Measurements from ENCODE around the gene SLC6A16.
"Not testable (repeated sequence)": the region's sequence is repeated elsewhere in the genome, so short reads cannot be mapped to it uniquely, and the experiment has no call there.

Gene SLC6A16

DNA sequence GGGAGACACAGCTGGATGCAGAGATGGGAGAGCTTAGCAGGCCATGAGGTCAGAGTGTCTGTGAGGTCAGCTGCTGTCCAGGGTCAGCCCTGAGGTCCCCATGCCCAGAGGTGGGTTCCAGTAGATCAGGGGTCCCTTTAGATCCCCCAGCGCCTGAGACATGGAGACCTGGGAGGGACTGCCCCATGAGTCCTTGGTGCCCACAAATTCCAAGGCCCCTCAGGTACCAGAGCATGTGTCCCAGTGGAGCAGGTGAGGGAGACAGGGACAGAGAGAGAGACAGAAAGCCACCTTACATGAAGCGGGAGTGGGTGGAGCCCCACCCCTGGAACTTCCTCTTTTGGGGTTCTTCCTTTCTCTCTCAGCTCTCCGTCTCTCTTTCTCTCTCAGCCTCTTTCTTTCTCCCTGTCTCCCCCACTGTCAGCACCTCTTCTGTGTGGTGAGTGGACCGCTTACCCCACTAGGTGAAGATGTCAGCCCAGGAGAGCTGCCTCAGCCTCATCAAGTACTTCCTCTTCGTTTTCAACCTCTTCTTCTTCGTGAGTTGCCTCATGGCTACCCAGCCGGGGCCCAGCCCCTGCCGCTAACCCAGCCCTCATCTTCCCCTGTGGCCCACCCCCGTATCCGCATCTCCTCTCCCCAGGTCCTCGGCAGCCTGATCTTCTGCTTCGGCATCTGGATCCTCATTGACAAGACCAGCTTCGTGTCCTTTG is 10.2 kb upstream of the SLC6A16 start, which contains the start of gene CD37:
TSS of gene CD37 (plus strand) at position 336 of the 713 bp plus-strand sequence. CDS start at position 471, 135 bp downstream.
- no peaks in the 10 kb centered on the region for H3K36me3 ChIP-seq (ENCODE audit: control insufficient read depth, low read depth, low read length)
- no peak within 1 kb of the TSS for H3K27ac ChIP-seq (ENCODE audit: low read length)

DNA sequence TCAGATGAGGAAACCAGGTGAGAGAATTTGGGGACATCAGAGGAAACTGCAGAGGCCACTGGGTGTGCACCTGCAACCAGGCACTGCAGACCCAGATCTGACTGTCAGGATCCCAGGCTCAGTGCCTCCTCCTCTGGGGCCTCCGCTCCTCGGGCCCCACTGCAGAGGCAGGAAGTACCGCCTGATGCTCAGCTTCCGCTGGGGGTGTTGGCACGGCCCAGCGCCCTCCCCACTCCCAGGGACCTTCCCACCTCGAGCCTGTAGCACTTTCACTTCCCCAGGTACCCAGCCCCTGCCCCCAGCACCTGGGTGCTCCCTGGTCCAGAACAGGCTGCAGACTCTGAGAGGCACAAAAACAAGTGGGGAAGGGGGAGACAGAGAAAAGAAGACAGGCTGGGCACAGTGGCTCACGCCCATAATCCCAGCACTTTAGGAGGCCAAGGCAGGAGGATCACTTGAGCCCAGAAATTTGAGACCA is 8.9 kb upstream of the SLC6A16 start:
- Histone ChIP-seq H3K4me1 (ENCODE audit: control insufficient read depth, low read depth, low read length) (peaks cover 7% of the 10 kb centered on the region), H3K27ac (ENCODE audit: low read length) (no peak overlapping the region), H3K9ac (ENCODE audit: low read length) (no peak overlapping the region), H3K27me3 (ENCODE audit: control insufficient read depth, insufficient read depth, low read length) (peaks cover 20% of the 10 kb centered on the region), H3K9me3 (ENCODE audit: control insufficient read depth, low read depth, low read length) (no peaks in the 10 kb centered on the region), H3K36me3 (ENCODE audit: control insufficient read depth, low read depth, low read length) (no peaks in the 10 kb centered on the region), H3K4me3 (ENCODE audit: low read length) (no peak overlapping the region)

More for the DNA sequence above, 10.2 kb upstream of the SLC6A16 start, which contains the start of gene CD37:
- H3K4me1 ChIP-seq (ENCODE audit: control insufficient read depth, low read depth, low read length): peaks cover 7% of the 10 kb centered on the region
- no peak within 1 kb of the TSS for H3K9ac ChIP-seq (ENCODE audit: low read length)
- H3K9me3 ChIP-seq (ENCODE audit: control insufficient read depth, low read depth, low read length): no peaks in the 10 kb centered on the region
- H3K4me3 ChIP-seq (ENCODE audit: low read length): no peak within 1 kb of the TSS
- peaks cover 20% of the 10 kb centered on the region for H3K27me3 ChIP-seq (ENCODE audit: control insufficient read depth, insufficient read depth, low read length)

DNA sequence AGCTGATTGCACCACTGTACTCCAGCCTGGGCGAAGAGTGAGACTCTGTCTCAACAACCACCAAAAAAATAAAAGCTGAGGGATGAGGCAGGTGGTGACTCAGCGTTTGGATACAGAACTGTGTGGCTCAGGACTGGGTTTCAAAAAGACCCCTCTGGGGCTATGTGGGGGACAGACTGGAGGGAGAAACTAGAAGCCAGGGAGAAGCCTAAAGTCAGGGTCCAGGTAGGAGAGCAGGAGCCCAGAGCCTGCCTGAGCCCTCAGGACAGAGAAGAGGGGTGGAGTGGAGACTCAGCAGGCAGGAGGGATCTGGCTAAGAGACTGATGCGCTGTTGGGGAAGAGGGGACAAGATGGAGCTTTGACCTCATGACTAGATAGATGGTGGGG is 8.4 kb upstream of the SLC6A16 start:
- Histone ChIP-seq H3K9ac (ENCODE audit: low read length) (no peak overlapping the region), H3K36me3 (ENCODE audit: control insufficient read depth, low read depth, low read length) (no peaks in the 10 kb centered on the region), H3K4me3 (ENCODE audit: low read length) (no peak overlapping the region), H3K27ac (ENCODE audit: low read length) (no peak overlapping the region), H3K27me3 (ENCODE audit: control insufficient read depth, insufficient read depth, low read length) (peaks cover 20% of the 10 kb centered on the region), H3K4me1 (ENCODE audit: control insufficient read depth, low read depth, low read length) (peaks cover 7% of the 10 kb centered on the region), H3K9me3 (ENCODE audit: control insufficient read depth, low read depth, low read length) (no peaks in the 10 kb centered on the region)

DNA sequence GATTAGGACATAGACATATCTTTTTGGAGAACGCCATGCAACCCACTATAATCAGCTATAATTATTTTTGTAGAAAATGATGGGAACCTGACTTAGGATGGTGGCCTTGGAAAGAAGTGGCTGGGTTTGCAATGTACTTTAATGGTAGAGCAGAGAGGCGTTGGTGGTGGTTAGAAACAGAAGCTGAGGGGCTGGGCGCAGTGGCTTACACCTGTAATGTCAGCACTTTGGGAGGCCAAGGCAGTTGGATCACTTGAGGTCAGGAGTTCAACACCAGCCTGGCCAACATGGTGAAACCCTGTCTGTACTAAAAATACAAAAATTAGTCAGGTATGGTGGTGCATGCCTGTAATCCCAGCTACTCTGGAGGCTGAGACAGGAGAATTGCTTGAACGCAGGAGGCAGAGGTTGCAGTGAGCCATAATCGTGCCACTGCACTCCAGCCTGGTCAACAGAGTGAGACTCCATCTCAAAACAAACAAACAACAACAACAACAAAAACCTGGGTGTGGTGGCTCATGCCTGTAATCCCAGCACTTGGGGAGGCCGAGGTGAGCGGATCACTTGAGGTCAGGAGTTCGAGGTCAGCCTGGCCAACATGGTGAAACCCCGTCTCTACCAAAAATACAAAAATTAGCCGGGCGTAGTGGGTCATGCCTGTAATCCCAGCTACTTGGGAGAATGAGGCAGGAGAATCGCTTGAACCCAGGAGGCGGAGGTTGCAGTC is 7.9 kb upstream of the SLC6A16 start:
- not testable (repeated sequence) for H3K4me3 ChIP-seq (ENCODE audit: low read length); H3K9me3 ChIP-seq (ENCODE audit: control insufficient read depth, low read depth, low read length); H3K27ac ChIP-seq (ENCODE audit: low read length); H3K36me3 ChIP-seq (ENCODE audit: control insufficient read depth, low read depth, low read length); H3K4me1 ChIP-seq (ENCODE audit: control insufficient read depth, low read depth, low read length); H3K9ac ChIP-seq (ENCODE audit: low read length)
- H3K27me3 ChIP-seq (ENCODE audit: control insufficient read depth, insufficient read depth, low read length): peaks cover 14% of the 10 kb centered on the region

DNA sequence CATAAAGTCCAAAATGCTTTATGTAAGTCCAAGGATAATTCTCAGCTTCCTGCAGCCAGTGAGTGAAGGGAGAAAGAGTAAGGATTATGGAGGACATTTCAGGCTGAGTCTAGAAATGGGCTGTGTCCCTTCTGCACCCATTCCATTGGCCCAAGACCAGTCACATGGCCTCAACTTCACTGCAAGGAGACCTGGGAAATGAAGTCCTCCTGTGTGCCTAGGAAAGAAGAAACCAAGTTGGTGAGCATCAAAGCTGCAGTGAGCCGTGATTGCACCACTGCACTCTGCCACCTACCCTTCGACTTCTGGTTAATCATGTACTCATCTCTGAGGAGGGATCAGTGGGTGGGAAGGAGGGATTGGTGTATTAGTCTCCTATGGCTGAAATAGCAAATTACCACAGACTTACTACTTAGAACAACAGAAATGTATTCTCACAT is 6.6 kb upstream of the SLC6A16 start:
- Histone ChIP-seq H3K4me1 (ENCODE audit: control insufficient read depth, low read depth, low read length) (no peaks in the 10 kb centered on the region), H3K36me3 (ENCODE audit: control insufficient read depth, low read depth, low read length) (no peaks in the 10 kb centered on the region), H3K27ac (ENCODE audit: low read length) (no peak overlapping the region), H3K9ac (ENCODE audit: low read length) (no peak overlapping the region), H3K9me3 (ENCODE audit: control insufficient read depth, low read depth, low read length) (no peaks in the 10 kb centered on the region), H3K4me3 (ENCODE audit: low read length) (no peak overlapping the region), H3K27me3 (ENCODE audit: control insufficient read depth, insufficient read depth, low read length) (peaks cover 2% of the 10 kb centered on the region)

DNA sequence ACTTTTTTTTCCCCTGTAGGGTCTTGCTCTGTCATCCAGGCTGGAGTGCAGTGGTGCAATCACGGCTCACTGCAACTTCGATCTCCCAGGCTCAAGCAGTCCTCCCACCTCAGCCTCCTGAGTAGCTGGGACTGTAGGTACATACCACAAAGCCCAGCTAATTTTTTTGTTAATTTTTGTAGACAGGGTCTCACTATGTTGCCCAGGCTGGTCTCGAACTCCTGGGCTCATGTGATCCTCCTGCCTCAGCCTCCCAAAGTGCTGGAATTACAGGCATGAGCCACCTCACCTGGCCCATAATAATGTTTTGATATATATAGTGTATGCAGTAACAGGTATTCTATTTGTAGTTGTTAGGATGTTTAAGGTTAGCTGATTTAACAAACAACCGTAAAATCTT is 6.2 kb upstream of the SLC6A16 start:
- not testable (repeated sequence) for H3K4me3 ChIP-seq (ENCODE audit: low read length); H3K27ac ChIP-seq (ENCODE audit: low read length); H3K27me3 ChIP-seq (ENCODE audit: control insufficient read depth, insufficient read depth, low read length); H3K9me3 ChIP-seq (ENCODE audit: control insufficient read depth, low read depth, low read length); H3K36me3 ChIP-seq (ENCODE audit: control insufficient read depth, low read depth, low read length); H3K4me1 ChIP-seq (ENCODE audit: control insufficient read depth, low read depth, low read length); H3K9ac ChIP-seq (ENCODE audit: low read length)

DNA sequence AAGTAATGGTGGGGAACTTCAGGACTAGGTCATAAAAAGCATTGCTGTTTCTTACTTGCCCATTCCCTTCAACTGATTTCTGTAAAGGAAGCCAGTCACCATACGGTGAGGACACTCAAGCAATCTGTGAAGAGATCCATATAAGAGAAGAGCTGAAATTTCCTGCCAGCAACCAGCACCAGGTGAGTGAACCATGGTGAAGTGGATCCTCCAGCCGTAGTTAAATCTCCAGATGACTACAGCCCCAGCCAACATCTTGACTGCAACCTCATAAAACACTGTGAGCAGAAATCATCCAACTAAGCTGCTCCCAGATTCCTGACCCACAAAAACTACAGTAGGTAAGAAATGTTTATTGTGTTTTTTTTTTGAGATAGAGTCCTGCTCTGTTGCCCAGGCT is 3.8 kb upstream of the SLC6A16 start:
- Histone ChIP-seq H3K9ac (ENCODE audit: low read length) (no peak overlapping the region), H3K4me1 (ENCODE audit: control insufficient read depth, low read depth, low read length) (no peaks in the 10 kb centered on the region), H3K27ac (ENCODE audit: low read length) (no peak overlapping the region), H3K4me3 (ENCODE audit: low read length) (no peak overlapping the region), H3K9me3 (ENCODE audit: control insufficient read depth, low read depth, low read length) (no peaks in the 10 kb centered on the region), H3K27me3 (ENCODE audit: control insufficient read depth, insufficient read depth, low read length) (no peaks in the 10 kb centered on the region), H3K36me3 (ENCODE audit: control insufficient read depth, low read depth, low read length) (no peaks in the 10 kb centered on the region)

DNA sequence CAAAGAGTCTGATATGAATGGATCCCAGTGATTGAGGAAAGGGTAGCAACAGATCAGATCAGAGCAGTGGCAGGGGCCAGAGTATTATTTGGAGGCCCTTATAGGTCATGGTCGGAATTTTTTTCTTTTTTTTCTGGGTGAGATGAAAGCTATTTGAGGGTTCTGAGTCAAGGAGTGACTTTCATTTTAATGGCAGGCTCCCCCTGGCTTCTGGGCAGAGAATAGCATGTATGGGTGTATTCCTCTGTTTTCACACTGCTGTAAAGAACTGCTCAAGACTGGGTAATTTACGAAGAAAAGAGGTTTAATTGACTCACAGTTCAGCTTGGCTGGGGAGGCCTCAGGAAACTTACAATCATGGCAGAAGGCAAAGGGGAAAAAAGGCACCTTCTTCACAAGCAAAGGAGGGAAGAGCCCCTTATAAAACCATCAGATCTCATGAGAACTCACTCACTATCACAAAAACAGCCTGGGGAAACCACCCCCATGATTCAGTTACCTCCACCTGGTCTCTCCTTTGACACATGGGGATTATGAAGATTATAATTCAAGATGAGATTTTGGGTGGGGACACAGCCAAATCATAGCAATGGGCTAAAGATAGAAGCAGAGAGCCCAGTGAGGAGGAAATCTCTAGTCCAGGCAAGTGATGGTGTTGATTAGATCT is 3.0 kb upstream of the SLC6A16 start:
- Histone ChIP-seq H3K9ac (ENCODE audit: low read length) (no peak overlapping the region), H3K27me3 (ENCODE audit: control insufficient read depth, insufficient read depth, low read length) (no peaks in the 10 kb centered on the region), H3K36me3 (ENCODE audit: control insufficient read depth, low read depth, low read length) (no peaks in the 10 kb centered on the region), H3K27ac (ENCODE audit: low read length) (no peak overlapping the region), H3K4me1 (ENCODE audit: control insufficient read depth, low read depth, low read length) (no peaks in the 10 kb centered on the region), H3K9me3 (ENCODE audit: control insufficient read depth, low read depth, low read length) (peaks cover under 1% of the 10 kb centered on the region), H3K4me3 (ENCODE audit: low read length) (no peak overlapping the region)

DNA sequence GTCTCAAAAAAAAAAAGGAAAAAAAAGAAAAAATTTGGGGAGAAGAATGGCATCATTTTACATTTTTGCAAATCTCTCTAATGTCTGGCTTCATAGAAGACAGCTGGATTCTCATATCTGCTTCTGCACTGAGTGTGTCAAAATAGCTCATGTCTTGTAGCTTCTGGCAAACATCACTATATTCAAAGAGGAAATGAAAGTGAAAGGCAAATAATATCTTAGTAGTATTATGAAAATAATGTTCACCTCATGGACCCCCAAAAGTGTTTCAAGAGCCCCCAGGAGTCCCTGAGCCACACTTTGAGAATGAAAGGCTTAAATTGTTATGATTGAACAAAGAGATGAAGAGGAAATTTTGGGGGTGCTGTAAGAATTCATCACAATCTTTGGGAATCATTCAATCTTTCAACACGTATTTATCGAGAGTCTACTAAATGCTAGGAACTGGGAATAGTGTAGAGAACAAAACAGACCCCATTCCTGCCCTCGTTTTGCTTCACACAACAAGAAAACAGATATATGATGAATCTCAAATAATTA is 1.2 kb upstream of the SLC6A16 start:
- Histone ChIP-seq H3K27ac (ENCODE audit: low read length) (no peak overlapping the region), H3K36me3 (ENCODE audit: control insufficient read depth, low read depth, low read length) (no peaks in the 10 kb centered on the region), H3K4me3 (ENCODE audit: low read length) (no peak overlapping the region), H3K4me1 (ENCODE audit: control insufficient read depth, low read depth, low read length) (no peaks in the 10 kb centered on the region), H3K9me3 (ENCODE audit: control insufficient read depth, low read depth, low read length) (peaks cover 5% of the 10 kb centered on the region), H3K27me3 (ENCODE audit: control insufficient read depth, insufficient read depth, low read length) (no peaks in the 10 kb centered on the region), H3K9ac (ENCODE audit: low read length) (no peak overlapping the region)

DNA sequence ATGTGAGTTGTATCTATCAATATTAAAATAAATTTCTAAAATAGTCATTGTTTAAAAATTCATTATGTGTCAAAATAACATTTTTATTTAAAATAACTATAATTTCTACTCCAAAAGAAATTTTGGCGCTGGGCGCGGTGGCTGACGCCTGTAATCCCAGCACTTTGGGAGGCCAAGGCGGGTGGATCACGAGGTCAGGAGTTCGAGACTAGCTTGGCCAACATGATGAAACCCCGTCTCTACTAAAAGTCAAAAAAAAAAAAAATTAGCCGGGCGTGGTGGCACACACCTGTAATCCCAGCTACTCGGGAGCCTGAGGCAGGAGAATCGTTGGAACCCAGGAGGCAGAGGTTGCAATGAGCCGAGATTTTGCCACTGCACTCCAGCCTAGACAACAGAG is 765 bp upstream of the SLC6A16 start:
- not testable (repeated sequence) for H3K9ac ChIP-seq (ENCODE audit: low read length); H3K9me3 ChIP-seq (ENCODE audit: control insufficient read depth, low read depth, low read length); H3K4me1 ChIP-seq (ENCODE audit: control insufficient read depth, low read depth, low read length)

DNA sequence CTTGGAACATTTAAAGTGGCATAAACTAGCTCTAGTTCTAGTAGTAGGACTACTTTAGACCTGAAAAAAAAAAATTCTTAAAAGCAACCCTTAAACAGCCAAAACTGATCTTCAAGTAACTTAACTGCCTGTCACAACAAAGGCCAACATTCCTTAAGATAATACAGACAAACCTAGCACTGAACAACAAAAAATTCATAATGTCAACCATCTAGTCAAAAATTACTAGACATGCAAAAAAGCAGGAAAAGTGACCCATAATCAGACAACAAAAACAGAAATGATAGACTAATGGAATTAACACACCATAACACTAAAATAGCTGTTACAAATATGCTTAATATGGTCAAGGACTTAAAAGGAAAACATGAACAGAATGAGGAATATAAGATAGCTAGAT is 6.7 kb downstream of the SLC6A16 start:
- H3K27ac ChIP-seq (ENCODE audit: low read length): no peak overlapping the region
- peaks cover 16% of the 10 kb centered on the region for H3K9me3 ChIP-seq (ENCODE audit: control insufficient read depth, low read depth, low read length)
- H3K4me3 ChIP-seq (ENCODE audit: low read length): no peak overlapping the region
- H3K4me1 ChIP-seq (ENCODE audit: control insufficient read depth, low read depth, low read length): no peaks in the 10 kb centered on the region
- H3K36me3 ChIP-seq (ENCODE audit: control insufficient read depth, low read depth, low read length): no peaks in the 10 kb centered on the region
- no peak overlapping the region for H3K9ac ChIP-seq (ENCODE audit: low read length)
- no peaks in the 10 kb centered on the region for H3K27me3 ChIP-seq (ENCODE audit: control insufficient read depth, insufficient read depth, low read length)

More for the DNA sequence above, 765 bp upstream of the SLC6A16 start:
- not testable (repeated sequence) for H3K27me3 ChIP-seq (ENCODE audit: control insufficient read depth, insufficient read depth, low read length); H3K36me3 ChIP-seq (ENCODE audit: control insufficient read depth, low read depth, low read length); H3K4me3 ChIP-seq (ENCODE audit: low read length); H3K27ac ChIP-seq (ENCODE audit: low read length)

All from iPS-18a (cell line).